SK-N-MC (cell line): ENCODE measurements around the gene MXD4.

Source experiments
- EZH2 ChIP-seq: fragments of 200-600 bp; sonication (generic); IDR thresholded peaks from one replicate; pipeline ENCODE4 v1.6.1; 2017; ENCODE audit warnings: antibody characterized with exemption
- POLR2AphosphoS5 ChIP-seq: IDR thresholded peaks from 2 replicates; pipeline ENCODE4 v1.6.1; 2012; ENCODE audit warnings: mild to moderate bottlenecking, low read depth, low read length, borderline replicate concordance

DNA sequence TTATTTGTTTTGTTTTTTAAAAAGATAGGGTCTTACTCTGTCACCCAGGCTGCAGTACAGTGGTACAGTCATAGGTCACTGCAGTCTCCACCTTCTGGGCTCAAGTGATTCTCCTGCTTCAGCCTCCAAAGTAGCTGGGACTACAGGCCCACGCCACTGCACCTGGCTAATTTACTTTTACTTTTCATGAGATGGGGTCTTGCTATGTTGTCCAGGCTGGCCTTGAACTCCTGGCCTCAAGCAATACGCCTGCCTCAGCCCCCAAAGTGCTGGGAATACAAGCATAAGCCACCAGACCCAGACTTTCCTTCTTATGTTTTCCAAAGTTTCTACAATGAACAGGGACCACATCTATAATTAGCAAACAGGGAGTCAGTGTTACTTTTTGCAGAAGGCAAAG, 37.9 kb upstream of the MXD4 start:
- TF ChIP-seq POLR2AphosphoS5, result no peak
- no peak for TF ChIP-seq EZH2
